HEK293T (cell line): ENCODE measurements around the gene GRID2.

Experiments used
- LEF1 ChIP-seq: fragments of 450-650 bp; IDR thresholded peaks from 2 replicates; pipeline ENCODE4 v1.6.1; 2017; ENCODE audit warnings: mild to moderate bottlenecking, borderline replicate concordance
- NFRKB ChIP-seq: fragments of 450-650 bp; IDR thresholded peaks from 2 replicates; pipeline ENCODE4 v1.6.1; 2016; ENCODE audit warnings: mild to moderate bottlenecking, moderate library complexity

GRCh38 chr4:92279296-92279695 is 24.5 kb upstream of the GRID2 start:
- no peak for TF ChIP-seq LEF1
- TF ChIP-seq NFRKB: no peak
